CD4-positive, alpha-beta memory T cell (primary cell): ENCODE results near the gene ECE1. TPM values are rescaled to one million over a fixed set of nuclear protein-coding genes. Genes with fewer than 3 reads are reported as not detected.

Experiments used
- CTCF ChIA-PET: fragments of 350-600 bp; sonication (Branson Sonifier 250); formaldehyde crosslinking; loops from one replicate; lab custom pipeline; 2021; ENCODE audit warnings: inconsistent platforms; ENCODE audit not compliant: partially characterized antibody; lab: Charles Lee
- POLR2A ChIA-PET: fragments of 350-600 bp; sonication (Branson Sonifier 250); formaldehyde crosslinking; loops from one replicate; lab custom pipeline; 2021; ENCODE audit not compliant: partially characterized antibody; lab: Charles Lee
- DNase-seq, 5 donors: peaks; one replicate each; pipeline versions ENCODE4 v3.0.0 to v3.0.0-alpha.2; 2020 to 2022; ENCODE audit warnings: mixed read lengths in 1 of 5
- H3K27ac ChIP-seq: one replicate; pipeline ENCODE4 v1.7.0; 2013; ENCODE audit warnings: low read depth, low read length
- H3K27me3 ChIP-seq: 2 replicates; pipeline ENCODE4 v1.7.0; 2013; ENCODE audit warnings: mild to moderate bottlenecking, low read length, moderate library complexity; ENCODE audit not compliant: insufficient read depth
- H3K36me3 ChIP-seq: 2 replicates; pipeline ENCODE4 v1.7.0; 2013; ENCODE audit warnings: mild to moderate bottlenecking, low read length, moderate library complexity; ENCODE audit not compliant: insufficient read depth
- H3K4me1 ChIP-seq: 2 replicates; pipeline ENCODE4 v1.7.0; 2013; ENCODE audit warnings: mild to moderate bottlenecking, low read length, moderate library complexity; ENCODE audit not compliant: insufficient read depth
- H3K4me3 ChIP-seq, 2 donors: one replicate each; pipeline ENCODE4 v1.7.0; 2013; ENCODE audit warnings: low read length in 2 of 2, mild to moderate bottlenecking in 1 of 2
- H3K9me3 ChIP-seq, 2 donors: one replicate each; pipeline ENCODE4 v1.7.0; 2013; ENCODE audit warnings: low read length in 2 of 2, control low read depth in 1 of 2; ENCODE audit not compliant: control insufficient read depth in 1 of 2
- H3K27ac Mint-ChIP-seq, 7 donors: one replicate each; pipeline ENCODE4 v1.8.0; 2020 to 2021; ENCODE audit warnings: mixed read lengths in 7 of 7, mild to moderate bottlenecking in 6 of 7, inconsistent platforms in 3 of 7, moderate library complexity in 3 of 7
- H3K27me3 Mint-ChIP-seq, 2 donors: one replicate each; pipeline ENCODE4 v1.8.0; 2020 to 2021; ENCODE audit warnings: mixed read lengths in 2 of 2
- H3K36me3 Mint-ChIP-seq, 2 donors: one replicate each; pipeline ENCODE4 v1.8.0; 2020 to 2021; ENCODE audit warnings: mixed read lengths in 2 of 2, inconsistent platforms in 1 of 2, mild to moderate bottlenecking in 1 of 2
- H3K4me1 Mint-ChIP-seq, 4 donors: one replicate each; pipeline ENCODE4 v1.8.0; 2020 to 2021; ENCODE audit warnings: mixed read lengths in 4 of 4, mild to moderate bottlenecking in 1 of 4
- H3K4me3 Mint-ChIP-seq, 8 donors: one replicate each; pipeline ENCODE4 v1.8.0; 2020 to 2021; ENCODE audit warnings: mixed read lengths in 8 of 8, mild to moderate bottlenecking in 7 of 8, moderate library complexity in 6 of 8, inconsistent platforms in 3 of 8
- H3K9me3 Mint-ChIP-seq, 8 donors: one replicate each; pipeline ENCODE4 v1.8.0; 2020 to 2021; ENCODE audit warnings: mixed read lengths in 8 of 8, mild to moderate bottlenecking in 5 of 8, inconsistent platforms in 3 of 8, moderate library complexity in 1 of 8
- intact Hi-C: fragments of 100-400 bp; cut with micrococcal nuclease; formaldehyde crosslinking; loops from one replicate; pipeline ENCODE4 v1.15.1; 2023
- polyA plus RNA-seq, 2 donors: library from polyadenylated mRNA; unstranded; fragments of 300-500 nt; fragmentation: Illumina TruSeq; gene quantifications; one replicate each; pipeline ENCODE4 v1.2.3, GENCODE V29; 2021
- total RNA-seq, 2 experiments: library from RNA; stranded (reverse); gene quantifications; one replicate each; pipeline ENCODE4 v1.2.3, GENCODE V29; 2021

Gene ECE1
- total and polyA plus RNA-seq, 4 experiments from 2014 or later = 10.0 to 104 (median 75.6) TPM

DNA sequence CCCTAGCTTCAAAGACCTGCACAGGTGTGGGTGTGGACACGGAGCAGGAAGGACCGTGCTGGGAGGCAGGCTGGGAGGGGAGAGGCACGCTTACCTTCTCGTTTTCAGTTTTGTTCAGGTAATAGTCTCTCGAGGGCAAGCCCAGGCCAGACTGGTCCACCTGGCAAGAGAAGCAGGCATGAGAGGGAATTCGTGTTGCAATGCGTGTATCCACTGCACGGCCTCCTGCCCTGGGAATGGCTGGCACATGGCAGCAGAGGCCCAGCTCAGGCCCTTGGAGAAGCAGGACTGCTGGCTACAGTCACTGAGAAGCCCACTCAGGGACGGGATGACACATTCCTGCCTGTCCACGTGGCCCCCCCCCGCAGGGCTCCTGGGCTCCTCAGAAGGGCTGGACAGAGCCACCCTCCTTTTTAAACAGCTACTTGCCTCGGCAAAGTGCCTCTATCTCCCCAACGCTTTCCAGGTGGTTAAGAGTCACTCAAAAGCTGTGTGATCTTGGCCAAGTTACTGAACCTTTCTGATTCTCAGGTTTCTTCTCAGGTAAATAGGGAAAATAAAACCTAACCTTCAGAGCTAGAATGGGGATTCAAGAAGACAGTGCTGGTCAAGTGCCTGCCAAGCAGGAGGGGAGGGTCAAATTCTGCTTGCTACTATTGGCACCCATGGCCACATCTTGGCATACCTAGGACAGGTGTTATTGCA is 32.7 kb downstream of the ECE1 start:
- Mint-ChIP-seq H3K27me3 (no peaks in the 10 kb centered on the region), H3K9me3 (no peaks in the 10 kb centered on the region), H3K27ac (peak overlapping the region; percentile 51 to 92 (median 88)), H3K4me3 (peak overlapping the region in 2 of 8 donors; percentile 60 to 61), H3K4me1 (peaks cover 30 to 62% (median 47%) of the 10 kb centered on the region in 4 donors), H3K36me3 (peaks cover 47 to 75% of the 10 kb centered on the region in 2 donors)
- Histone ChIP-seq H3K9me3 (no peaks in the 10 kb centered on the region), H3K4me3 (no peak overlapping the region), H3K27me3 (no peaks in the 10 kb centered on the region), H3K4me1 (peaks cover 44% of the 10 kb centered on the region), H3K27ac (peak overlapping the region; percentile 2), H3K36me3 (peaks cover 41% of the 10 kb centered on the region)
- ChIA-PET POLR2A (interaction anchor here (1.0 to 2.6 kb wide), 7 partner anchors 12 to 767 kb away, joined by 3 to 16 read pairs (median 7); no protein-coding TSS in a partner anchor), CTCF (interaction anchor here (0.6 to 12.2 kb wide), 10 partner anchors 12 to 111 kb away, joined by 3 to 363 read pairs (median 6); no protein-coding TSS in a partner anchor)
- no peak for DNase-seq
- intact Hi-C loops = loop anchor here (5.0 kb wide), 1 partner anchor 35 kb away; the partner anchor contains the start of gene ECE1

- CTCF ChIA-PET = interaction anchor here (0.9 to 12.2 kb wide), 6 partner anchors 13 to 111 kb away, joined by 3 to 363 read pairs (median 36); no protein-coding TSS in a partner anchor
- peaks cover 36% of the 10 kb centered on the region for H3K4me1 ChIP-seq
- H3K9me3 ChIP-seq = no peaks in the 10 kb centered on the region
- H3K27me3 ChIP-seq = no peaks in the 10 kb centered on the region
- POLR2A ChIA-PET = interaction anchor here (0.7 to 2.6 kb wide), 4 partner anchors 14 to 112 kb away, joined by 3 to 10 read pairs (median 8); no protein-coding TSS in a partner anchor
- Mint-ChIP-seq H3K27me3 (no peaks in the 10 kb centered on the region), H3K4me1 (peaks cover 28 to 54% (median 42%) of the 10 kb centered on the region in 4 donors), H3K4me3 (no peak overlapping the region), H3K36me3 (peaks cover 49 to 78% of the 10 kb centered on the region in 2 donors), H3K9me3 (no peaks in the 10 kb centered on the region), H3K27ac (peak overlapping the region in 5 of 7 donors; percentile 7 to 69 (median 43))
- intact Hi-C loops = loop anchor here (5.0 kb wide), 1 partner anchor 36 kb away; the partner anchor contains the start of gene ECE1
- DNase-seq = no peak
- no peak overlapping the region for H3K4me3 ChIP-seq
- H3K27ac ChIP-seq = no peak overlapping the region
- peaks cover 49% of the 10 kb centered on the region for H3K36me3 ChIP-seq
These were observed 33.5 kb downstream of the ECE1 start for GRCh38 chr1:21256776-21257175.

GRCh38 chr1:21255943-21256320 is 34.3 kb downstream of the ECE1 start:
- Mint-ChIP-seq H3K36me3 (peaks cover 50 to 71% of the 10 kb centered on the region in 2 donors), H3K9me3 (no peaks in the 10 kb centered on the region)

DNA sequence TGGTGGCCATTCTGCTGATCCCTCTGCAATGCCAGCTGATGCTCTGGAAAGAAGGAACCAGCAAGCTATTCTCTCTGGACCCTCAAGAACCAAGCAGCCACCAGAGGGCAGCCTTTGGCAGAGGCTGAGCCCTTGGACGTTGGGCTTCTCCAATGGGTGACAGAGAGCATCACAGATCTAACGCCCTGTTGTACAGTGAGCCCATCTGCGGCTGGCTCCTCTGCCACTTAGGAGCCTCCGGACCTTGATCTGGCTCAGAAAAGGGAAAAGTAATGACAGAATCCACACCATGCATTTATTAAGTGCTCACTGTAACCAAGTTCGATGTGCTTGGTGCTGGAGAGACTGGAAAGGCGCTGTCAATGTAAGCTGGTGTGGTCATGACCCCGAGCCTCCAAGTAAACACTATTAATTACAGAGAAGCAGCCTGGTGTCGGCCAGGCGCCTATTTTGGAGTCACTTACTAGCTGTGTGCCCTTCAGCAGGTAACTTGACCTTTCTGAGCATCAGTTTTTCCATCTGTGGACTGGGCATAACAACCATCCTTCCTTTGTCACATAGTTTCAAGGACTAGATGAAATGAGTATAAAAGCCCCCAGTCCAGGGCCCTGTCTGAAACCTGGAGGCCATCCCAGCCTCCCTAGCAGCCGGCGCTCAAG is 34.9 kb downstream of the ECE1 start:
- POLR2A ChIA-PET = interaction anchor here (0.6 to 2.1 kb wide), 13 partner anchors 15 to 469 kb away, joined by 3 to 23 read pairs (median 5); partner anchors contain the start of gene HP1BP3
- intact Hi-C loops = loop anchor here (1.0 to 5.0 kb wide), 5 partner anchors 37 to 404 kb away; partner anchors contain the start of gene ECE1
- Mint-ChIP-seq H3K36me3 (peaks cover 46 to 69% of the 10 kb centered on the region in 2 donors), H3K4me1 (peaks cover 20 to 40% (median 32%) of the 10 kb centered on the region in 4 donors), H3K27ac (peak overlapping the region in 5 of 7 donors; percentile 54 to 91 (median 70)), H3K9me3 (no peaks in the 10 kb centered on the region), H3K27me3 (no peaks in the 10 kb centered on the region), H3K4me3 (no peak overlapping the region)
- no peaks in the 10 kb centered on the region for H3K9me3 ChIP-seq
- peaks cover 25% of the 10 kb centered on the region for H3K4me1 ChIP-seq
- H3K27ac ChIP-seq = no peak overlapping the region
- DNase-seq = peak; percentile 73 to 82 (median 77)
- H3K36me3 ChIP-seq = peaks cover 49% of the 10 kb centered on the region
- CTCF ChIA-PET = interaction anchor here (0.6 to 12.2 kb wide), 29 partner anchors 10 to 119 kb away, joined by 3 to 363 read pairs (median 7); no protein-coding TSS in a partner anchor
- H3K27me3 ChIP-seq = no peaks in the 10 kb centered on the region
- H3K4me3 ChIP-seq = no peak overlapping the region

More at GRCh38 chr1:21255943-21256320, 34.3 kb downstream of the ECE1 start:
- peaks cover 51% of the 10 kb centered on the region for H3K36me3 ChIP-seq
- no peaks in the 10 kb centered on the region for H3K9me3 ChIP-seq
- no peak for DNase-seq
- no peaks in the 10 kb centered on the region for H3K27me3 ChIP-seq
- peaks cover 29% of the 10 kb centered on the region for H3K4me1 ChIP-seq
- Mint-ChIP-seq H3K27ac (peak overlapping the region in 1 of 7 donors; percentile 2), H3K4me3 (no peak overlapping the region), H3K4me1 (peaks cover 23 to 45% (median 37%) of the 10 kb centered on the region in 4 donors), H3K27me3 (no peaks in the 10 kb centered on the region)
- ChIA-PET POLR2A (interaction anchor here (0.7 to 2.6 kb wide), 10 partner anchors 15 to 469 kb away, joined by 3 to 23 read pairs (median 7); partner anchors contain the start of gene HP1BP3), CTCF (interaction anchor here (0.7 to 12.2 kb wide), 18 partner anchors 10 to 112 kb away, joined by 3 to 363 read pairs (median 10); no protein-coding TSS in a partner anchor)
- intact Hi-C loops = loop anchor here (1.0 to 5.0 kb wide), 5 partner anchors 36 to 403 kb away; partner anchors contain the start of gene ECE1
- H3K27ac ChIP-seq = no peak overlapping the region
- no peak overlapping the region for H3K4me3 ChIP-seq

DNA sequence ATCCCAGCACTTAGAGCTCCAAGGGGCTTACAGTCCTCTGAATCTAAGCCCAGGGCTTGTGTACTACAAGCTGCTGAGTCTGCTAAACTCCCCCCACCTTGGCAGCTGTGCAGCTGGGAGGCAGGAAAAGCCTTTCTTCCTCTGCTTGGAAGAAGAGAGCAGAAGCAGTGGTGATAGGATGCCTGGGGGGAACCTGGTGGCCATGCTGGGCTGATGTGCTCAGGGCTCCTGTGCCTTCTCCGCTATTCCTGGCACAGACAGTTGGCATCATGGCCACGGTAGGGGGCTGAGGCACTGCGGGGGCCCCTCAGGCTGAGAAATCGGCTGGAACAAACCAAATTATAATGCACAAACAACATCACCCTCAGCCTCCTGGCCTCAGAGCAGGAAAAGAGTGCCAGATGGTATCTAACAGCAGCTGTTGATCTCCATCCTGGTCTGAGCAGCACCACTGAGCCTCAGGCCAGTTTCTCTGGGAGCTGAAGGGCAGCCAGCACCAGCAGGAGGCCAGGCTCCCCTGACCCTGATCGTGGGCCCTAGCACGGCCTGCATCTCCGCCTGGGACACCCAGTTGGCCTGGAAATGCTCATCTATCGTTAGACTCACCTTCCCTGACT is 35.8 kb downstream of the ECE1 start:
- Histone ChIP-seq H3K27me3 (no peaks in the 10 kb centered on the region), H3K27ac (no peak overlapping the region), H3K36me3 (peaks cover 40% of the 10 kb centered on the region), H3K4me3 (no peak overlapping the region), H3K9me3 (no peaks in the 10 kb centered on the region), H3K4me1 (peaks cover 16% of the 10 kb centered on the region)
- Mint-ChIP-seq H3K4me3 (no peak overlapping the region), H3K36me3 (peaks cover 42 to 66% of the 10 kb centered on the region in 2 donors), H3K27me3 (no peaks in the 10 kb centered on the region), H3K27ac (peak overlapping the region in 1 of 7 donors; percentile 62), H3K4me1 (peaks cover 15 to 31% (median 25%) of the 10 kb centered on the region in 4 donors), H3K9me3 (no peaks in the 10 kb centered on the region)
- intact Hi-C loops = no loop called here
- ChIA-PET POLR2A (interaction anchor here (0.6 to 2.1 kb wide), 12 partner anchors 16 to 114 kb away, joined by 3 to 23 read pairs (median 6); no protein-coding TSS in a partner anchor), CTCF (interaction anchor here (0.6 to 12.2 kb wide), 27 partner anchors 9 to 120 kb away, joined by 3 to 363 read pairs (median 7); no protein-coding TSS in a partner anchor)
- no peak for DNase-seq

- peaks cover 5 to 12% (median 11%) of the 10 kb centered on the region in 4 donors for H3K4me1 Mint-ChIP-seq
- no peaks in the 10 kb centered on the region for H3K27me3 Mint-ChIP-seq
- intact Hi-C loops = no loop called here
- no peaks in the 10 kb centered on the region for H3K9me3 Mint-ChIP-seq
- peak overlapping the region in 3 of 7 donors; percentile 10 to 84 (median 19) for H3K27ac Mint-ChIP-seq
- Histone ChIP-seq H3K27me3 (no peaks in the 10 kb centered on the region), H3K9me3 (no peaks in the 10 kb centered on the region), H3K4me3 (no peak overlapping the region), H3K27ac (no peak overlapping the region), H3K36me3 (peaks cover 41% of the 10 kb centered on the region), H3K4me1 (no peaks in the 10 kb centered on the region)
- no peak for DNase-seq
- ChIA-PET POLR2A (interaction anchor here (1.6 kb wide), 1 partner anchor 116 kb away, joined by 5 read pairs; no protein-coding TSS in a partner anchor), CTCF (interaction anchor here (0.9 to 12.2 kb wide), 5 partner anchors 15 to 116 kb away, joined by 3 to 363 read pairs (median 4); no protein-coding TSS in a partner anchor)
- no peak overlapping the region for H3K4me3 Mint-ChIP-seq
- H3K36me3 Mint-ChIP-seq = peaks cover 39 to 58% of the 10 kb centered on the region in 2 donors
These were observed 38.3 kb downstream of the ECE1 start for GRCh38 chr1:21251773-21252471.
